ENCODE measurements around the gene TSFM. TPM values are rescaled to one million over a fixed set of nuclear protein-coding genes. Genes with fewer than 3 reads are reported as not detected.

The TSFM gene
- total and polyA plus RNA-seq, 2 of the 13 experiments (the other 11 are each of a cell fraction or from before 2014, with no cell fraction given), result 29.8 to 68.3 TPM

GRCh38 chr12:57772429-57773322, 9.9 kb upstream of the TSFM start, which contains the start of gene EEF1AKMT3 (continued):
- no peak for TF ChIP-seq SIN3B (IDR thresholded peaks at IDR 0.05; ENCODE audit: low read length)
- TF ChIP-seq, protein P1, sequence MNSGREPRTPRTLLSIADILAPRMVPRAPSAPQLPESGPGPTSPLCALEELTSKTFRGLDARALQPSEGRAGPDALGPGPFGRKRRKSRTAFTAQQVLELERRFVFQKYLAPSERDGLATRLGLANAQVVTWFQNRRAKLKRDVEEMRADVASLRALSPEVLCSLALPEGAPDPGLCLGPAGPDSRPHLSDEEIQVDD (CRISPR knock-in tag; IDR thresholded peaks at IDR 0.05; ENCODE audit: borderline replicate concordance), result no peak
- TF ChIP-seq ZNF570 (CRISPR knock-in tag; IDR thresholded peaks at IDR 0.05; ENCODE audit: borderline replicate concordance), result no peak
- TF ChIP-seq ZNF782 (CRISPR knock-in tag; IDR thresholded peaks at IDR 0.05; ENCODE audit: borderline replicate concordance), result no peak
- no peak for TF ChIP-seq SMAD1 (CRISPR knock-in tag; IDR thresholded peaks at IDR 0.05; ENCODE audit: borderline replicate concordance, low read depth)
- TF ChIP-seq ZIK1 (CRISPR knock-in tag; IDR thresholded peaks at IDR 0.05; ENCODE audit: borderline replicate concordance, low read depth), result no peak
- TF ChIP-seq SKIL (CRISPR knock-in tag; IDR thresholded peaks at IDR 0.05; ENCODE audit: borderline replicate concordance), result no peak
- 0 out of 2 replicates have a peak, but pooled peaks have one; percentile 8 for TF ChIP-seq AHR (CRISPR knock-in tag; IDR thresholded peaks at IDR 0.05)
- TF ChIP-seq ZNF441 (CRISPR knock-in tag; IDR thresholded peaks at IDR 0.05; ENCODE audit: borderline replicate concordance), result peak; percentile 49
- TF ChIP-seq KLF16 (CRISPR knock-in tag; IDR thresholded peaks at IDR 0.05), result no peak
- TF ChIP-seq ZNF839 (CRISPR knock-in tag; IDR thresholded peaks at IDR 0.05; ENCODE audit: borderline replicate concordance), result no peak
- peak; percentile 90 for TF ChIP-seq ZNF777 (CRISPR knock-in tag; IDR thresholded peaks at IDR 0.05)
- TF ChIP-seq U2AF1 (optimal IDR thresholded peaks at IDR 0.05; ENCODE audit: low read depth, low read length), result no peak
- TF ChIP-seq ZNF776 (CRISPR knock-in tag; IDR thresholded peaks at IDR 0.05), result 0 out of 2 replicates have a peak, but pooled peaks have one; percentile 45
- no peak for TF ChIP-seq MYPOP (CRISPR knock-in tag; IDR thresholded peaks at IDR 0.05)
- no peak for TF ChIP-seq ZNF775 (CRISPR knock-in tag; IDR thresholded peaks at IDR 0.05; ENCODE audit: borderline replicate concordance)
- no peak for TF ChIP-seq ZNF598 (CRISPR knock-in tag; IDR thresholded peaks at IDR 0.05; ENCODE audit: borderline replicate concordance)
- TF ChIP-seq RORA (CRISPR knock-in tag; IDR thresholded peaks at IDR 0.05), result 0 out of 2 replicates have a peak, but pooled peaks have one; percentile 13
- TF ChIP-seq, protein P2, sequence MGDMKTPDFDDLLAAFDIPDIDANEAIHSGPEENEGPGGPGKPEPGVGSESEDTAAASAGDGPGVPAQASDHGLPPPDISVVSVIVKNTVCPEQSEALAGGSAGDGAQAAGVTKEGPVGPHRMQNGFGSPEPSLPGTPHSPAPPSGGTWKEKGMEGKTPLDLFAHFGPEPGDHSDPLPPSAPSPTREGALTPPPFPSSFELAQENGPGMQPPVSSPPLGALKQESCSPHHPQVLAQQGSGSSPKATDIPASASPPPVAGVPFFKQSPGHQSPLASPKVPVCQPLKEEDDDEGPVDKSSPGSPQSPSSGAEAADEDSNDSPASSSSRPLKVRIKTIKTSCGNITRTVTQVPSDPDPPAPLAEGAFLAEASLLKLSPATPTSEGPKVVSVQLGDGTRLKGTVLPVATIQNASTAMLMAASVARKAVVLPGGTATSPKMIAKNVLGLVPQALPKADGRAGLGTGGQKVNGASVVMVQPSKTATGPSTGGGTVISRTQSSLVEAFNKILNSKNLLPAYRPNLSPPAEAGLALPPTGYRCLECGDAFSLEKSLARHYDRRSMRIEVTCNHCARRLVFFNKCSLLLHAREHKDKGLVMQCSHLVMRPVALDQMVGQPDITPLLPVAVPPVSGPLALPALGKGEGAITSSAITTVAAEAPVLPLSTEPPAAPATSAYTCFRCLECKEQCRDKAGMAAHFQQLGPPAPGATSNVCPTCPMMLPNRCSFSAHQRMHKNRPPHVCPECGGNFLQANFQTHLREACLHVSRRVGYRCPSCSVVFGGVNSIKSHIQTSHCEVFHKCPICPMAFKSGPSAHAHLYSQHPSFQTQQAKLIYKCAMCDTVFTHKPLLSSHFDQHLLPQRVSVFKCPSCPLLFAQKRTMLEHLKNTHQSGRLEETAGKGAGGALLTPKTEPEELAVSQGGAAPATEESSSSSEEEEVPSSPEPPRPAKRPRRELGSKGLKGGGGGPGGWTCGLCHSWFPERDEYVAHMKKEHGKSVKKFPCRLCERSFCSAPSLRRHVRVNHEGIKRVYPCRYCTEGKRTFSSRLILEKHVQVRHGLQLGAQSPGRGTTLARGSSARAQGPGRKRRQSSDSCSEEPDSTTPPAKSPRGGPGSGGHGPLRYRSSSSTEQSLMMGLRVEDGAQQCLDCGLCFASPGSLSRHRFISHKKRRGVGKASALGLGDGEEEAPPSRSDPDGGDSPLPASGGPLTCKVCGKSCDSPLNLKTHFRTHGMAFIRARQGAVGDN (CRISPR knock-in tag; IDR thresholded peaks at IDR 0.05), result peak; percentile 90
- TF ChIP-seq RAD21 (CRISPR knock-in tag; IDR thresholded peaks at IDR 0.05), result 0 out of 2 replicates have a peak, but pooled peaks have one; percentile 18
- TF ChIP-seq FOSL2 (CRISPR knock-in tag; IDR thresholded peaks at IDR 0.05), result 0 out of 2 replicates have a peak, but pooled peaks have one; percentile 2
